HG02571 (cell line): Measurements from ENCODE around the gene PCDHB12.

Source experiments
- ATAC-seq: cut with Tn5 transposase; IDR thresholded peaks from one replicate; pipeline ENCODE4 v1.9.1; 2021; ENCODE audit warnings: mild to moderate bottlenecking, moderate library complexity; ENCODE audit not compliant: unreplicated experiment

The PCDHB12 gene

GRCh38 chr5:141260458-141261237 is 52.1 kb downstream of the PCDHB12 start:
- no peak for ATAC-seq

GRCh38 chr5:141261238-141261546 is 52.7 kb downstream of the PCDHB12 start:
- ATAC-seq: no peak
